Measurements from ENCODE around the gene NCBP2.

The NCBP2 gene

GRCh38 chr3:196988241-196989029 lies 46.1 kb upstream of the NCBP2 start:
- H3K23ac ChIP-seq (ENCODE audit: low read length in 2 of 2) = peak overlapping the region in 1 of 2 experiments; percentile 87
- H3K27me3 ChIP-seq (ENCODE audit: control insufficient read depth in 1 of 2, insufficient read depth in 1 of 2, low read length in 2 of 2) = peaks cover 43 to 44% of the 10 kb centered on the region in 2 experiments
- no peak overlapping the region for H2BK5ac ChIP-seq (ENCODE audit: low read depth, low read length, poor library complexity, severe bottlenecking)
- H2AFZ ChIP-seq (ENCODE audit: low read depth, low read length) = no peak overlapping the region
- H3K4me2 ChIP-seq (ENCODE audit: low read length, poor library complexity, severe bottlenecking) = no peak overlapping the region
- H3K4me1 ChIP-seq (ENCODE audit: control insufficient read depth, insufficient read depth, low read depth, low read length) = peaks cover 4% of the 10 kb centered on the region
- H3K14ac ChIP-seq (ENCODE audit: low read length in 2 of 2) = no peak overlapping the region
- H2AK5ac ChIP-seq (ENCODE audit: low read length, severe bottlenecking) = no peak overlapping the region
- no peak overlapping the region for H3K4me3 ChIP-seq (ENCODE audit: insufficient read depth in 1 of 2, low read depth in 1 of 2, low read length in 2 of 2)
- H2BK120ac ChIP-seq (ENCODE audit: low read depth, low read length) = no peak overlapping the region
- 45% methylated on average over 12 of the region's 12 CpGs for WGBS
- H3K79me1 ChIP-seq (replicated peaks; ENCODE audit: low read length, poor library complexity, severe bottlenecking) = no peaks in the 10 kb centered on the region
- H3K4ac ChIP-seq (ENCODE audit: low read depth in 1 of 2, low read length in 2 of 2) = no peak overlapping the region
- no peak overlapping the region for H4K8ac ChIP-seq (ENCODE audit: low read length)
- no peak overlapping the region for H3K27ac ChIP-seq (ENCODE audit: low read length, poor library complexity, severe bottlenecking)
- no peak overlapping the region for H3K9ac ChIP-seq (ENCODE audit: low read length)
- no peak overlapping the region for H3K18ac ChIP-seq (ENCODE audit: low read depth in 1 of 2, low read length in 2 of 2)
- H3K9me3 ChIP-seq (ENCODE audit: control insufficient read depth, low read length) = peaks cover 2% of the 10 kb centered on the region
- no peak overlapping the region for H4K91ac ChIP-seq (ENCODE audit: low read length)
- H2BK12ac ChIP-seq (ENCODE audit: low read length in 2 of 2) = no peak overlapping the region
- DNase-seq = no peak
- no peak overlapping the region for H2BK15ac ChIP-seq (ENCODE audit: low read depth, poor library complexity, severe bottlenecking)
- H3K36me3 ChIP-seq (ENCODE audit: control insufficient read depth in 1 of 2, insufficient read depth in 2 of 2, low read depth in 1 of 2, low read length in 2 of 2) = no peaks in the 10 kb centered on the region

DNA sequence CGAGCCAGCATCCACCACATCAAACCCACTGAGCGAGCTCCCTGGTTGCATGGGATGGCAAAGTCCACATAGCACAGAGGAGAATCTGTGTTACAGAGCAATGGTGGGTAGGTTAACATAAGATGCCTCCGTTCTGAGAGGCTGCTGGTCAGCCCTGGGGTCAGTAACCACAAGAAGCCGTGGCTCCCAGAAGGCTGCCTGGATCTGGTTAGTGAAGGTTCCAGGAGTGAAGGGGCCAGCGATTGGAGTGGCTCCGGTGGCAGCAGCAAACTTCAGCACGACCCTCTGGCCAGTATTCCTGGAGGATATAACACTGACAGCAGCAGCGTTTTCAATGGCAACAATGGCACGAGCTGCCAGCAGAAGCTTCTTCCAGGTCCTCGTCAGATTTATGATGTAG lies 44.7 kb upstream of the NCBP2 start:
- DNase-seq = no peak
- H2BK120ac ChIP-seq (ENCODE audit: low read depth, low read length) = no peak overlapping the region
- H3K18ac ChIP-seq (ENCODE audit: low read depth in 1 of 2, low read length in 2 of 2) = no peak overlapping the region
- no peak overlapping the region for H3K27ac ChIP-seq (ENCODE audit: low read length, poor library complexity, severe bottlenecking)
- no peak overlapping the region for H3K4me2 ChIP-seq (ENCODE audit: low read length, poor library complexity, severe bottlenecking)
- no peak overlapping the region for H2BK15ac ChIP-seq (ENCODE audit: low read depth, poor library complexity, severe bottlenecking)
- H3K14ac ChIP-seq (ENCODE audit: low read length in 2 of 2) = no peak overlapping the region
- peaks cover 4% of the 10 kb centered on the region for H3K4me1 ChIP-seq (ENCODE audit: control insufficient read depth, insufficient read depth, low read depth, low read length)
- no peak overlapping the region for H2AFZ ChIP-seq (ENCODE audit: low read depth, low read length)
- H3K36me3 ChIP-seq (ENCODE audit: control insufficient read depth in 1 of 2, insufficient read depth in 2 of 2, low read depth in 1 of 2, low read length in 2 of 2) = no peaks in the 10 kb centered on the region
- peaks cover 6% of the 10 kb centered on the region for H3K9me3 ChIP-seq (ENCODE audit: control insufficient read depth, low read length)
- WGBS = 84% methylated on average over 10 of the region's 10 CpGs
- H4K8ac ChIP-seq (ENCODE audit: low read length) = no peak overlapping the region
- H2BK5ac ChIP-seq (ENCODE audit: low read depth, low read length, poor library complexity, severe bottlenecking) = no peak overlapping the region
- H3K9ac ChIP-seq (ENCODE audit: low read length) = no peak overlapping the region
- peaks cover 39 to 44% of the 10 kb centered on the region in 2 experiments for H3K27me3 ChIP-seq (ENCODE audit: control insufficient read depth in 1 of 2, insufficient read depth in 1 of 2, low read length in 2 of 2)
- H3K4ac ChIP-seq (ENCODE audit: low read depth in 1 of 2, low read length in 2 of 2) = no peak overlapping the region
- H2BK12ac ChIP-seq (ENCODE audit: low read length in 2 of 2) = no peak overlapping the region
- no peak overlapping the region for H3K4me3 ChIP-seq (ENCODE audit: insufficient read depth in 1 of 2, low read depth in 1 of 2, low read length in 2 of 2)
- no peaks in the 10 kb centered on the region for H3K79me1 ChIP-seq (replicated peaks; ENCODE audit: low read length, poor library complexity, severe bottlenecking)
- no peak overlapping the region for H4K91ac ChIP-seq (ENCODE audit: low read length)
- no peak overlapping the region for H3K23ac ChIP-seq (ENCODE audit: low read length in 2 of 2)
- H2AK5ac ChIP-seq (ENCODE audit: low read length, severe bottlenecking) = no peak overlapping the region

DNA sequence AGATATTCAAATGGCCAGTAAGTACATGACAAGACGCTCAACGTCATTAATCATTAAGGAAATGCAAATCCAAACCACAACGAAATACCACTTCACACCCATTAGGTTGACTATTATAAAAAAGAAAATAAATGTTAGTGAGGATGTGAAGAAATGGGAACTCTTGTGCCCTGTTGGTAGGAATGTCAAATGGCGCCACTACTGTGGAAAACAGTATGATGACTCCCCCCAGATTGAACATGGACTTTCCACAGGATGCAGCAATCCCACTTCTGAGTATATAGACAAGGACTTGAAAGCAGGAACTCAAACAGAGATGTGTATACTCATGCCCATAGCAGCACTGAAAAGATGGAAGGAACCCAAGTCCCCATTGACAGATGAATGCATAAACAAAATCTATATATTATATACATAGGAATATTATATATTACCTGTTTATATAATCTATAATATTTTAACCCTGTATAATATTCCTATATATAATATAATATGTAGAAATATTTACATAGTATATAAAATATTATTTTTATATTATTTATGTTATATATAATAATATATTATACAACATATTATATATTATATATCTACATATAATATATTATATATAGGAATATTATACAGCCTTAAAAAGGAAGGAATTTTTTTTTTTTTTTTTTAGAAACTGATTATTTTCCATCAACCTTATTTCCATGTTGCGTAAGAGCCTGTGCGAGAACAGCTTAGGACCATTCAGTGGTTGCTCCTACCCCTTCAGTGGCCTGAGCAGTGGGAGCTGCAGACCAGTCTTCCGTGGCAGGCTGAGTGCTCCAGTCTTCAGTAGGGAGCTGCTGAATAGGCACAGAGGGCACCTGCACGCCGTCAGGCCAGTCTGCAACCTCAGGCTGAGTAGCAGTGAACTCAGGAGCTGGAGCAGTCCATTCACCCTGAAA lies 43.9 kb upstream of the NCBP2 start:
- no peak overlapping the region for H2BK12ac ChIP-seq (ENCODE audit: low read length in 2 of 2)
- H4K91ac ChIP-seq (ENCODE audit: low read length) = no peak overlapping the region
- no peaks in the 10 kb centered on the region for H3K36me3 ChIP-seq (ENCODE audit: control insufficient read depth in 1 of 2, insufficient read depth in 2 of 2, low read depth in 1 of 2, low read length in 2 of 2)
- H2BK120ac ChIP-seq (ENCODE audit: low read depth, low read length) = no peak overlapping the region
- no peak overlapping the region for H2AK5ac ChIP-seq (ENCODE audit: low read length, severe bottlenecking)
- peak; percentile 49 for DNase-seq
- H2AFZ ChIP-seq (ENCODE audit: low read depth, low read length) = no peak overlapping the region
- H3K23ac ChIP-seq (ENCODE audit: low read length in 2 of 2) = no peak overlapping the region
- H3K9ac ChIP-seq (ENCODE audit: low read length) = no peak overlapping the region
- no peak overlapping the region for H3K4me2 ChIP-seq (ENCODE audit: low read length, poor library complexity, severe bottlenecking)
- WGBS = 94% methylated on average over 5 of the region's 9 CpGs
- H3K79me1 ChIP-seq (replicated peaks; ENCODE audit: low read length, poor library complexity, severe bottlenecking) = no peaks in the 10 kb centered on the region
- peaks cover 4% of the 10 kb centered on the region for H3K4me1 ChIP-seq (ENCODE audit: control insufficient read depth, insufficient read depth, low read depth, low read length)
- H3K27me3 ChIP-seq (ENCODE audit: control insufficient read depth in 1 of 2, insufficient read depth in 1 of 2, low read length in 2 of 2) = peaks cover 39 to 44% of the 10 kb centered on the region in 2 experiments
- no peak overlapping the region for H2BK5ac ChIP-seq (ENCODE audit: low read depth, low read length, poor library complexity, severe bottlenecking)
- H3K9me3 ChIP-seq (ENCODE audit: control insufficient read depth, low read length) = peaks cover 6% of the 10 kb centered on the region
- no peak overlapping the region for H3K14ac ChIP-seq (ENCODE audit: low read length in 2 of 2)
- no peak overlapping the region for H4K8ac ChIP-seq (ENCODE audit: low read length)
- H3K4me3 ChIP-seq (ENCODE audit: insufficient read depth in 1 of 2, low read depth in 1 of 2, low read length in 2 of 2) = no peak overlapping the region
- H3K18ac ChIP-seq (ENCODE audit: low read depth in 1 of 2, low read length in 2 of 2) = no peak overlapping the region
- no peak overlapping the region for H3K27ac ChIP-seq (ENCODE audit: low read length, poor library complexity, severe bottlenecking)
- no peak overlapping the region for H2BK15ac ChIP-seq (ENCODE audit: low read depth, poor library complexity, severe bottlenecking)
- H3K4ac ChIP-seq (ENCODE audit: low read depth in 1 of 2, low read length in 2 of 2) = no peak overlapping the region

DNA sequence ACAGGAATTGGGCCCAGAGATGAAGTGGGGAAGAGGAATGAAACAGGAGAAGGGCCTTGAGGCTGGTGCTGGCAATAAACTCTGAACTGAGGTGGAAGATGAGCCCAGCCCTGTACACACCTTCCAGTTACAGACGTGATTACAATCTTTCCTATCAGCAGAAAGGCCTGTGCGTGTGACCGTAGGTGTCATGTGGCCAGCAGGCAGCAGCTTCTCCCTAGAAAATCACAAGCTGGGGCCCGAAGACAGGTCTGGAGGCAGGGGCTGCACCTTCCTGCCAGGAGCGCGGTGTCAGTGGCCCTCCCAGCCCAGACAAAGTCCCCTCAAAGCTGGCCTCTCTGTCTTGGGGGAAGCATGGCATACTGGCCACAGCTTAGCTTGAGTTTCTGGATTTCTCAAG lies 43.0 kb upstream of the NCBP2 start:
- no peak overlapping the region for H2AFZ ChIP-seq (ENCODE audit: low read depth, low read length)
- DNase-seq = no peak
- H2BK120ac ChIP-seq (ENCODE audit: low read depth, low read length) = no peak overlapping the region
- peaks cover 34 to 39% of the 10 kb centered on the region in 2 experiments for H3K27me3 ChIP-seq (ENCODE audit: control insufficient read depth in 1 of 2, insufficient read depth in 1 of 2, low read length in 2 of 2)
- no peak overlapping the region for H2BK12ac ChIP-seq (ENCODE audit: low read length in 2 of 2)
- 81% methylated on average over 6 of the region's 6 CpGs for WGBS
- no peak overlapping the region for H3K18ac ChIP-seq (ENCODE audit: low read depth in 1 of 2, low read length in 2 of 2)
- peaks cover 6% of the 10 kb centered on the region for H3K9me3 ChIP-seq (ENCODE audit: control insufficient read depth, low read length)
- H3K14ac ChIP-seq (ENCODE audit: low read length in 2 of 2) = peak overlapping the region in 1 of 2 experiments; percentile 13
- no peak overlapping the region for H3K4me3 ChIP-seq (ENCODE audit: insufficient read depth in 1 of 2, low read depth in 1 of 2, low read length in 2 of 2)
- H3K27ac ChIP-seq (ENCODE audit: low read length, poor library complexity, severe bottlenecking) = no peak overlapping the region
- H3K36me3 ChIP-seq (ENCODE audit: control insufficient read depth in 1 of 2, insufficient read depth in 2 of 2, low read depth in 1 of 2, low read length in 2 of 2) = no peaks in the 10 kb centered on the region
- H3K4ac ChIP-seq (ENCODE audit: low read depth in 1 of 2, low read length in 2 of 2) = no peak overlapping the region
- no peak overlapping the region for H4K91ac ChIP-seq (ENCODE audit: low read length)
- H2BK15ac ChIP-seq (ENCODE audit: low read depth, poor library complexity, severe bottlenecking) = no peak overlapping the region
- H3K23ac ChIP-seq (ENCODE audit: low read length in 2 of 2) = peak overlapping the region in 1 of 2 experiments; percentile 6
- H3K9ac ChIP-seq (ENCODE audit: low read length) = no peak overlapping the region
- no peak overlapping the region for H2BK5ac ChIP-seq (ENCODE audit: low read depth, low read length, poor library complexity, severe bottlenecking)
- H3K4me2 ChIP-seq (ENCODE audit: low read length, poor library complexity, severe bottlenecking) = no peak overlapping the region
- H4K8ac ChIP-seq (ENCODE audit: low read length) = no peak overlapping the region
- H3K79me1 ChIP-seq (replicated peaks; ENCODE audit: low read length, poor library complexity, severe bottlenecking) = no peaks in the 10 kb centered on the region
- no peak overlapping the region for H2AK5ac ChIP-seq (ENCODE audit: low read length, severe bottlenecking)
- H3K4me1 ChIP-seq (ENCODE audit: control insufficient read depth, insufficient read depth, low read depth, low read length) = peaks cover 4% of the 10 kb centered on the region

Data from mesenchymal stem cell (in vitro differentiated cells and primary cell).